GM18858 (cell line): ENCODE data around the gene CXCL1.

ENCODE experiments used
- ATAC-seq: cut with Tn5 transposase; IDR thresholded peaks from one replicate; pipeline ENCODE4 v1.9.1; 2021; ENCODE audit not compliant: unreplicated experiment

Gene CXCL1

GRCh38 chr4:73912191-73912590 lies 43.0 kb downstream of the CXCL1 start:
- ATAC-seq, result no peak

GRCh38 chr4:73914071-73914470 lies 44.9 kb downstream of the CXCL1 start:
- no peak for ATAC-seq

- ATAC-seq, result no peak
Observed at GRCh38 chr4:73916172-73916925, 47.2 kb downstream of the CXCL1 start.

- no peak for ATAC-seq
Observed at GRCh38 chr4:73917081-73917501, 47.9 kb downstream of the CXCL1 start.

- no peak for ATAC-seq
Observed at GRCh38 chr4:73918058-73918457, 48.9 kb downstream of the CXCL1 start.

- no peak for ATAC-seq
Observed at GRCh38 chr4:73919691-73920090, 50.5 kb downstream of the CXCL1 start.
